Bronchial epithelial cell (primary cell): ENCODE measurements around the gene KLHDC10. TPM values are rescaled to one million over a fixed set of nuclear protein-coding genes. Genes with fewer than 3 reads are reported as not detected.

Source experiments
- DNase-seq: peaks from one replicate; pipeline ENCODE4 v3.0.0-alpha.2; 2010; ENCODE audit warnings: low read depth
- FAIRE-seq: peaks from 2 replicates; lab custom pipeline; 2011; peaks lifted over from hg19 to GRCh38; lab: Jason Lieb, UNC
- H3K27me3 ChIP-seq: 2 replicates; pipeline ENCODE4 v1.5.1; 2011; ENCODE audit warnings: low read length; ENCODE audit not compliant: control insufficient read depth, insufficient read depth
- H3K36me3 ChIP-seq: 2 replicates; pipeline ENCODE4 v1.5.1; 2011; ENCODE audit warnings: low read length; ENCODE audit not compliant: control insufficient read depth, insufficient read depth
- H3K4me3 ChIP-seq: 2 replicates; pipeline ENCODE4 v1.5.1; 2011; ENCODE audit warnings: mild to moderate bottlenecking, low read depth, low read length, control low read depth
- total RNA-seq: library from RNA; depleted of rRNA; stranded (reverse); fragments of >200 nt; gene quantifications from 2 replicates; pipeline ENCODE4 v1.2.1, GENCODE V29; 2014
- TF ChIP-seq, protein P1 (sequence below): IDR thresholded peaks from 2 replicates; pipeline ENCODE4 v1.5.1; 2011; ENCODE audit warnings: mild to moderate bottlenecking, moderate library complexity, low read length, control low read depth, inconsistent platforms; ENCODE audit not compliant: insufficient read depth, severe bottlenecking

The KLHDC10 gene
- total RNA-seq, 1 donor from 2014 or later: 21.3 TPM

DNA sequence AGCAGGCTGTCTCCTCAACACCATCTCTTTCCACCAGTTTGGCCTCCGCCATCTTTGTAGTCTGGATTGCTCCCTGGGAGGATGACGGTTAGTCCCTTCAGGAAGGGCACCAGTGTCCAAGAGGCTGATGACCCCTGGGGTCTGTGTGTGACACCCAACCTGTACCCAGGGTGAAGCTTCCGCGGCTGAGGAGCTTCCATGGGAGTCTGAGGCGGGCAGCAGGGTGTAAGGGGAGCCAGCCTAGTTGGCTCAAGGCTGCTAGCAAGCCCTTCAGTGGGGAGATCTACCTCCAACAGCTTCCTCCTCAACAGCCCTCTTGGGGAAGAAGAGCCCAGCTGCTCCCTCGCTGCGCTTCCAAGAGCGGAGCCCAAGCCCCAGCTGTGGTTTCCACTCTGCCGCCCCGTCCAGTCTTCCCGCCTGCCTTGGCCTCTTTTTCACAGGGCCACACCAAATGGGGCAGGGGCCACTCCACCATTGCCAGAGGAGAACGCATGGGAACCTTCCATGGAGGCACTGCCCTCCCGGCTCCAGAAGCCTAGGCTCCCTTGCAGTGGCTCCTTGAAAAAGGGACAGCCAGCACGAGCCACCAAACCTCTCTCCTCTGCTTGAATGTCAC is 77.5 kb downstream of the KLHDC10 start:
- H3K4me3 ChIP-seq: no peak overlapping the region
- H3K27me3 ChIP-seq: no peaks in the 10 kb centered on the region
- FAIRE-seq (no peak), DNase-seq (no peak)
- TF ChIP-seq, protein P1, sequence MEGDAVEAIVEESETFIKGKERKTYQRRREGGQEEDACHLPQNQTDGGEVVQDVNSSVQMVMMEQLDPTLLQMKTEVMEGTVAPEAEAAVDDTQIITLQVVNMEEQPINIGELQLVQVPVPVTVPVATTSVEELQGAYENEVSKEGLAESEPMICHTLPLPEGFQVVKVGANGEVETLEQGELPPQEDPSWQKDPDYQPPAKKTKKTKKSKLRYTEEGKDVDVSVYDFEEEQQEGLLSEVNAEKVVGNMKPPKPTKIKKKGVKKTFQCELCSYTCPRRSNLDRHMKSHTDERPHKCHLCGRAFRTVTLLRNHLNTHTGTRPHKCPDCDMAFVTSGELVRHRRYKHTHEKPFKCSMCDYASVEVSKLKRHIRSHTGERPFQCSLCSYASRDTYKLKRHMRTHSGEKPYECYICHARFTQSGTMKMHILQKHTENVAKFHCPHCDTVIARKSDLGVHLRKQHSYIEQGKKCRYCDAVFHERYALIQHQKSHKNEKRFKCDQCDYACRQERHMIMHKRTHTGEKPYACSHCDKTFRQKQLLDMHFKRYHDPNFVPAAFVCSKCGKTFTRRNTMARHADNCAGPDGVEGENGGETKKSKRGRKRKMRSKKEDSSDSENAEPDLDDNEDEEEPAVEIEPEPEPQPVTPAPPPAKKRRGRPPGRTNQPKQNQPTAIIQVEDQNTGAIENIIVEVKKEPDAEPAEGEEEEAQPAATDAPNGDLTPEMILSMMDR: no peak
- no peaks in the 10 kb centered on the region for H3K36me3 ChIP-seq

DNA sequence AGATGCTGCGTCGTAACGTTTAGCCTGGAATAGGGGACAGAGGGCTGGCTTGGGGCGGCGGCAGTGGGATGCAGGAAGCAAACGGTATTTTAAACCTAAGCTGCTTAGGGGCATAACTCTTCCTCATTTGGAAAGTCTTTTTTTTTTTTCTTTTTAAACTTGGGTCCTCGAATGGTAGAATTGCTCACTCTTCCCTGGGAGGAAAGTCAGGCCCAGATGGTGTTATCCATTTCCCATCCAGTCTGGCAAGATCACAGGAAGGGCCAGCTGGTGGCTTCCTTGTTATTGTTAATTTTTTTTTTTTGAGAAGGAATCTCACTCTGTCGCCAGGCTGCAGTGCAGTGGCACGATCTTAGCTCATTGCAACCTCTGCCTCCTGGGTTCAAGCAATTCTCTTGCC is 78.2 kb downstream of the KLHDC10 start:
- FAIRE-seq (no peak), DNase-seq (no peak)
- Histone ChIP-seq H3K4me3 (no peak overlapping the region), H3K36me3 (no peaks in the 10 kb centered on the region), H3K27me3 (no peaks in the 10 kb centered on the region)
- TF ChIP-seq, protein P1: no peak

DNA sequence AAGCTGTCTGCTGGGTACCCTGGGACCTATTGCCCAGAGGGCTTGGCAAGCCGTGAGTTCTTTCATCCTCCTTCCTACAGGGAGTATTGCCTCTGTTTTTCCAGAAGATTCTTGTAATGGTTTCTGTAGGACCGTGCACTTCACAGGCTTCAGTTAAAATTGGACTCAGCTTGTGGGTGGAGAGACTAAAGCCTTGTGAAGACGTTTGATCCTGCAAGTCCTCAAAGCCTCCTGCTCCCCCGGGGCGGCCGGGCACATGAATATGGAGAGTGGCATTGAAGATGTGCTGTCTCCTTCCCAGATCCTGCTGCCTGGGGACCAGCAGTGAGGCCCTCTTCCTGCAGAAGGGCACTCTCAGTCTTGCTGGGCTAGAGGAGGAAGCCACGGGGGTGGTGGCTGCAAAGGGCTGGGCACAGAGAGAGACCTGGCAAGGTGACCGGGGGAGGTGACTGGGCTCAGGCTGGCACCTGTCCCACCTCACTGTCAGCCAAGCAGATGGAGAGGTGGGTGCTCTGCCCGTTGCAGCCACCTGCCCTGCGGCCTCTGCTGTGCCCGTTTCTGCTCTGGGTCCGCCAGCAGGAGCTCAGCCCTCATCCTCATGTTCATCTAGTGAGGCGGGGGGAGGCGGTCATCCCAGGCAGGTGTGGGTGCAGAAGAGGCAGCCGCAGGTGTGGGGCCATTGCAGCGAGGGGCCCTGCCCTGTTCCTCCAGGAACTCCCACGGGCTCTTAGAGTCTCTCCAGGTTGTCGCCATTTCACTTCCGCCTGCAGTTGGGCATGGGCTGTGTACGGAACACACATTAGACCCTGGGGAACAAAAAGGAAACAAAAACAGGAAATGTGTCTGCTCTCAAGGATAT is 79.2 kb downstream of the KLHDC10 start:
- TF ChIP-seq, protein P1: no peak

DNA sequence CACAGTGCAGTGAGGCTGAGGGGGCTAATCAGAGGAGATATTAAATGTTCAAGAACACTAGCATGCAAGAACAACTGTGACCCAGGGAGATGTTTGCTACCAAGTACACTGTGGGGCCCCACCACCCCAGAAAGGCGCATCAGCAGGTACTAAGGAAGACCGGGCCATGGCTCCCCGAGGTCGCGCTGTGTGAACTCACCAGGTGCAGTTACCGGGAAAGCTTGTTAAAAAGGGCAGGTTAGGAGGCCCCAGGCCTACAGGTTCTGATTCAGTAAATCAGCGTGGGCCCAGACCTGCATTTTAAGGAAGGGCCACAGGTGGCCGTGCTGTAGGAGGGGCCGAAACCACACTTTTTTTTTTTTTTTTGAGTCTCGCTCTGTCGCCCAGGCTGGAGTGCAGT is 80.3 kb downstream of the KLHDC10 start:
- no peaks in the 10 kb centered on the region for H3K27me3 ChIP-seq
- H3K4me3 ChIP-seq: no peak overlapping the region
- FAIRE-seq (no peak), DNase-seq (no peak)
- H3K36me3 ChIP-seq: no peaks in the 10 kb centered on the region
- TF ChIP-seq, protein P1: no peak

More for the DNA sequence above, 79.2 kb downstream of the KLHDC10 start:
- no peak overlapping the region for H3K4me3 ChIP-seq
- H3K27me3 ChIP-seq: no peaks in the 10 kb centered on the region
- FAIRE-seq (no peak), DNase-seq (no peak)
- no peaks in the 10 kb centered on the region for H3K36me3 ChIP-seq

DNA sequence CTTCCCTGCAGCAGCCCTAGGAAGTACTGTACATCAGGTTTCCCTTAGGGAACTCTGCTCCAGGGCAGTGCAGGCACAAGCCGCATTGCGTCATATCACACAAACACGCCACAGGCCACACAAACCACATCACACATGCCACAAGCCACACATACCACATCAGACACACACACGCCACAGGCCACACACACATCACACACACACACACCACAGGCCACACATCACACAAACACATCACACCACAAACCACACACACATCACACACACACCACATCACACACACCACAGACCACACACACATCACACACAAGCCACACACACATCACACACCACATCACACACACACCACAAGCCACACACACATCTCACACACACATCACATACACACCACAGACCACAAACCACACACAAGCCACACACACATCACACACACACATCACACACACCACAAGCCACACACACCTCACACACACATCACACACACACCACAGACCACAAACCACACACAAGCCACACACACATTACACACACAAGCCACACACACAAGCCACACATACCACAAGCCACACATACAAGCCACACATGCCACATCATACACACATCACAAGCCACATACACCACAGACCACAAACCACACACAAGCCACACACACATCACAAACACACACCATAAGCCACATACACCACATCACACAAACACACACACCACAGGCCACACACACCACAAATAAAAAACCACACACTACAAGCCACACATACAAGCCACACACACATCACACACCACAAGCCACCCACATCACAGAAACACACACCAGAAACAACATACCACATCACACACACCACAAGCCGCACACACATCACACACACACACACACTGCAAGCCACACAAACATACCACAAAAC is 81.5 kb downstream of the KLHDC10 start:
- no peaks in the 10 kb centered on the region for H3K36me3 ChIP-seq
- H3K27me3 ChIP-seq: no peaks in the 10 kb centered on the region
- peak; percentile 99 for FAIRE-seq
- no peak for DNase-seq
- no peak overlapping the region for H3K4me3 ChIP-seq
- TF ChIP-seq, protein P1: no peak
